HUES6 (cell line): ENCODE results near the gene ATP5PO.
A peak's percentile ranks its signal among the peaks of the same experiment; 100 is the strongest.

Experiments
- H3K27ac ChIP-seq: 2 replicates; pipeline ENCODE4 v1.7.0; 2013; ENCODE audit warnings: low read depth, mild to moderate bottlenecking, low read length, inconsistent platforms
- H3K27me3 ChIP-seq: 2 replicates; pipeline ENCODE4 v1.6.1; 2013; ENCODE audit warnings: low read length; ENCODE audit not compliant: control insufficient read depth, insufficient read depth
- H3K36me3 ChIP-seq: 2 replicates; pipeline ENCODE4 v1.6.1; 2013; ENCODE audit warnings: low read length; ENCODE audit not compliant: control insufficient read depth, insufficient read depth
- H3K4me1 ChIP-seq: 2 replicates; pipeline ENCODE4 v1.6.1; 2013; ENCODE audit warnings: low read length; ENCODE audit not compliant: control insufficient read depth, insufficient read depth
- H3K4me3 ChIP-seq: 2 replicates; pipeline ENCODE4 v1.5.1; 2013; ENCODE audit warnings: low read depth, low read length
- H3K9ac ChIP-seq: one replicate; pipeline ENCODE4 v1.6.1; 2013; ENCODE audit warnings: mild to moderate bottlenecking, low read length
- H3K9me3 ChIP-seq: 2 replicates; pipeline ENCODE4 v1.6.1; 2013; ENCODE audit warnings: low read depth, low read length; ENCODE audit not compliant: control insufficient read depth, insufficient read depth

Gene ATP5PO

DNA sequence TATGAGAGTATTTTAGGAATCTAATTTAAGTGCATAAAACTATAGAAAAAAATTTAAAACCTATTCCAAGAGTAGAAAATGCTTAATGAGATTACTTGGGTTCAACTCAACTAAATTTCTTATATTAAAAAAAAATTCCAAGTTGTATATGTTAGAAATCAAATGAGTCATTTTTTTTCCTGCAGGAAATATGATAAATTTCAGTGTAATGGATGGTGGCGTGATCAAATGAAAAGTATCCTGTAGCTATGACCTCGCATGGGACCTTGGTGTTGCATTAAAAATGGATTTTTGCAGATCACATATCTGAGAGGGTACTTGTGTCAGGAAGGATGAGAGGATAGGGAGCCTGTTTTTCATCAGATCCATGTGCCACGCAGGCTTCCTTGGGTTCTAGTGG, 17.9 kb downstream of the ATP5PO start:
- Histone ChIP-seq H3K36me3 (peaks cover 10% of the 10 kb centered on the region), H3K27me3 (no peaks in the 10 kb centered on the region), H3K27ac (no peak overlapping the region), H3K4me3 (no peak overlapping the region), H3K9ac (no peak overlapping the region), H3K4me1 (peaks cover 9% of the 10 kb centered on the region), H3K9me3 (no peaks in the 10 kb centered on the region)

DNA sequence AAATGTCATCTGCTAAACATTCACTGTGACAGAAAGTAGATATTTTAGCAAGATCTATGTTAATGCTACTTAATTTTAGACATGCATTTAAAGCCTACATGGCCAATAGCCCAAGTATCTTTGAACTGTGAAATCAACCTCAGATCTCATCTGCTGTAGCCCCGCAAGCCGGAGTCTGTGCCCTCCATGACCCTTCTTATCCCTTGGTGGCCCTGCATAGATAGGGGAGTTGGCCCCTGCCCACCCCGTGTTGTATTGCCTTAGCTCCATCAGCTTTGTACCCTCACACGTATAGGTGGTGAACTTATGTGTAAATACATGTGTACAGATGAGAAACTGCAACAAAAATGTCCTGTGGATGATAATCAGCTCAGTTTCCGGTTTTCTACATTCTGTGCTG, 18.5 kb downstream of the ATP5PO start:
- Histone ChIP-seq H3K9me3 (no peaks in the 10 kb centered on the region), H3K27ac (no peak overlapping the region), H3K36me3 (peaks cover 4% of the 10 kb centered on the region; the same call in 1 of the 2 replicates), H3K9ac (no peak overlapping the region), H3K27me3 (no peaks in the 10 kb centered on the region), H3K4me3 (no peak overlapping the region), H3K4me1 (peaks cover 15% of the 10 kb centered on the region)

DNA sequence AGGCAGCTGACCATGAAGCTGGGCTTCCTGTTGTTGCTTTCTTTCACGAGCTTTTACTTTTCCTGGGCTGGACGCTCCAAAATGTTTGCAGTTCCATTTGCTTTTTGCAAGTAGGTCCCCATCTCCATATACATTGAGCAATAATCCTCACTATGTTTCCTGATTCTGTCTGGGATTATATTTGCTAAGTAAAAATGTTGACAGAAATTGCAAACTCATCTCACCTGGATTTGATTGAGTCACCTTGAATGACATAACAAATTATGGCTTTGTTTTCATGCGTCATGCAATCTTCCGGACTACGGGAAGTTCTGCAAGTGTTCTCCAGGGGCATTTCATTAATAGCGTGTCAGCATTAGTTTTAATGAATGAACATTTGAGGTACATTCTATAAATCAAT, 18.9 kb downstream of the ATP5PO start:
- Histone ChIP-seq H3K27ac (no peak overlapping the region), H3K4me1 (peaks cover 17% of the 10 kb centered on the region), H3K9ac (no peak overlapping the region), H3K9me3 (no peaks in the 10 kb centered on the region), H3K27me3 (no peaks in the 10 kb centered on the region), H3K4me3 (no peak overlapping the region), H3K36me3 (peaks cover 4% of the 10 kb centered on the region; the same call in 1 of the 2 replicates)

DNA sequence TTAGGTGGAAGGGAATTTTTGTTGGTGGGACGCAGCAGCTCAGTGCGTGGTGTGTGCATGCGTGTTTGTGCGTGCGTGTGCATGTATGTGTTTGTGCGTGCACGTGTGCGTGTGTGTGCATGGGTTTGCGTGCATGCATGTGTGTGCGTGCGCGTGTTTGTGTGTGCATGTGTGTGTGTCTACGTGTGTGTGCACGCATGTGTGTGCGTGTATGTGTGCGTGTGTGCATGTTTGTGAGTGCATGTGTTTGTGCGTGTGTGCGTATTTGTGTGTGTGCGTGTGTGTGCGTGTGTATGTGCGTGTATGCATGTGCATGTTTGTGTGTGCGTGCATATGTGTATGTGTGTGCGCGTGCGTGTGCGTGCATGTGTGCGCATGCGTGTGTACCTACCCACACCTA, 20.2 kb downstream of the ATP5PO start:
- Histone ChIP-seq H3K27me3 (no peaks in the 10 kb centered on the region), H3K4me3 (peak overlapping the region; percentile 47), H3K4me1 (peaks cover 17% of the 10 kb centered on the region), H3K36me3 (no peaks in the 10 kb centered on the region), H3K9me3 (no peaks in the 10 kb centered on the region), H3K27ac (no peak overlapping the region), H3K9ac (no peak overlapping the region)

DNA sequence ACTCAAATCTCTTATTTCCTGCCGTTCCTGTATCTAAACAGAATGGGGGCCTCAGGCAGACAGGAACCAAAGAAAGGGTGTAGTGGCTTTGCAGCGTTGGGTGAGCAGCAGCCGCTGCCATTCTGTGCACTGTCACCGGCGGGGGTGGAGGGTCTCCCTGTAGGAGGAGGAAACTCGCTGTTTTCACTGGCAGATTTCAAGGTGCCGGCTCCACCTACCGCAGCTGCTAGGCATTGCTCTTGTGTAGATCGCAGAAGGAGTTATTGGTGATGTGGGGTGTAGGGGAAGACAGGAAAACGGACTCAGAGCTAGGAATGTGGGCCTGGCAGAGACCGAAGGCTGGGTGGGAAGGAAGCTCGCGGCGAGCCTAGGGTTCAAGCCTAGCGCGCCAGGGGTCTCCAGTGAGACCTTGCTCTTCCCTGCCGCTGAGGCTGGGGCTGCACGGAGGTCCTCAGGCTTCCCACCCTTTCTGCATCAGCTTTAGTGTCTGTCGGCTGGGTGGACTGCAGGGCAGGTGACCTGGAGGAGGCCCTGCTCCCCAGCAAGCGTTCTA, 20.8 kb downstream of the ATP5PO start:
- Histone ChIP-seq H3K9ac (peak overlapping the region; percentile 36), H3K4me3 (peak overlapping the region; percentile 47), H3K27ac (no peak overlapping the region)

DNA sequence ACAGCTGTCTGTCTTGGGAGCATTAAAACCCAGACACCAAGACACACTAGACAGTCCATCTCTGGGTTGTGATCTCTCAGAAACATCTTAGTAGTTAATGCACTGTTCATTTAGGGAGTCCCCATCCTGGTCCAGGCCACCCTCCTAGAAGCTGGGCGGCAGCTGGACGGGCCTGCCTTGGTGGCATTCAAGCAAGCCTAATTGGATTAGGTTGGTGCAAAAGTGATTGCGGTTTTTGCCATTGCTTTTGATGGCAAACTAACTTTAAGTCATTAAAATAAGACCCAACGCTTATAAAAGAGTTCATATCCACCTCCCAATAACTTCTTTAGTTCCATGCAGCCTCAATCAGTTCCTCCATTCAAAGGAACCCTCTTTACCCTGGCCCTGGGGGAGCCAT, 21.7 kb downstream of the ATP5PO start:
- Histone ChIP-seq H3K36me3 (no peaks in the 10 kb centered on the region), H3K27me3 (no peaks in the 10 kb centered on the region), H3K9me3 (no peaks in the 10 kb centered on the region), H3K27ac (no peak overlapping the region), H3K9ac (no peak overlapping the region), H3K4me1 (peaks cover 17% of the 10 kb centered on the region), H3K4me3 (no peak overlapping the region)

More for the DNA sequence above, 20.8 kb downstream of the ATP5PO start:
- Histone ChIP-seq H3K9me3 (no peaks in the 10 kb centered on the region), H3K36me3 (no peaks in the 10 kb centered on the region), H3K4me1 (peaks cover 17% of the 10 kb centered on the region), H3K27me3 (no peaks in the 10 kb centered on the region)

DNA sequence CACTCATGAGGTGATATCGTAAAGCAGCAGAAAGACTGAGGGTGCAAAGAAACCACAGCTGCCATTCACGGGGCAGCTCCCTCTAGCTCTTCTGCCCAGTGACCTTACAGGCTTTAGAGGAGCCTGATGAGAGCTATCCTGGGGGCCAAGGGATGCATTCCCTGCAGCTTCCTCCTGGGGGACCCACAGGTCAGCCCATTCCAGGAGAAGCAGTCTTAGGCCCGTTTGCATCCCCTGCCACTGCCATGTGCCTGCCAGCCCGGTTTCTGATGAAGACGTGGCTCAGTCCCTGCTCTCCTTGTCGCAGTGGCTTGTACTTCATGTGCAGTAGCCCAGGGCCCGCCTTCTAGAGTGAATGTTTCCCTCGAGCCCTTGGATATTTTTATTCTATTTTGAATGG, 22.8 kb downstream of the ATP5PO start:
- Histone ChIP-seq H3K27me3 (no peaks in the 10 kb centered on the region), H3K9me3 (no peaks in the 10 kb centered on the region), H3K36me3 (no peaks in the 10 kb centered on the region), H3K9ac (no peak overlapping the region), H3K27ac (no peak overlapping the region), H3K4me1 (peaks cover 17% of the 10 kb centered on the region), H3K4me3 (no peak overlapping the region)

DNA sequence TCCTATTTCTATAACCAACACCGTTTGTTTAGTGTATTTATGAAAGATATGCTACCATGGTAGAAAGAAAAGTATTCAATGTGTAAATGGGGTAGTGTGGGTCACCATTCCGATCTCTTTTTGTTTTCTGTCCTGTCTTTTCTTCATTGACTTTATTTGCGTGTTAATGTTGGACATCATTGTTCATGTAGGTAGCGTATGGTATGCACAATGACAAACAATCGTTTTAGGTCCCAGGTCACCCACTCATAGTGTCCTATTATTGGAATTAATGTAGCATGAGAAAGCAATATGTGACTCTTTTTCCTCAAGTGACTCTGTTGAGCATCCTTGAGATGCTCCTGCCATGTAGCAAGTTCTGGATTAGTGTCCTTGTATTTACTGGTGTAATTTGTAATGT, 25.4 kb downstream of the ATP5PO start:
- Histone ChIP-seq H3K27ac (no peak overlapping the region), H3K9me3 (no peaks in the 10 kb centered on the region), H3K9ac (no peak overlapping the region), H3K4me1 (peaks cover 12% of the 10 kb centered on the region), H3K4me3 (no peak overlapping the region), H3K27me3 (no peaks in the 10 kb centered on the region), H3K36me3 (no peaks in the 10 kb centered on the region)

DNA sequence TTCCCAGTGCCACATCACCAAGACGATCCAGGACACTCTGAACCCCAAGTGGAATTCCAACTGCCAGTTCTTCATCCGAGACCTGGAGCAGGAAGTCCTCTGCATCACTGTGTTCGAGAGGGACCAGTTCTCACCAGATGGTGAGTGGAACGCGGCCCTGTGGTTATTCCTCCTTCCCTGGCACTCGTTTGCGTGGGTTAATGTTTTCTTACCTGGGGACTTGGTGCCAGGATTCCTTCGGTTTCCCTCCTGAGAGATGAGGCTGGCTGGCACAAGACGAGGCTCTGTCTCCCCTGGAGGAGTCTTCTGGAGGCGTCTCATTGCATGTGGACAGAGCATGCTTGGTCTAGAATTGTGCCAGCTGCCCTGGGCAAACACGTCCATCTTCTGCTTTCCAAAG, 29.3 kb downstream of the ATP5PO start:
- Histone ChIP-seq H3K4me1 (peaks cover 4% of the 10 kb centered on the region), H3K27me3 (no peaks in the 10 kb centered on the region), H3K4me3 (no peak overlapping the region), H3K27ac (no peak overlapping the region), H3K9ac (no peak overlapping the region), H3K36me3 (no peaks in the 10 kb centered on the region), H3K9me3 (no peaks in the 10 kb centered on the region)

DNA sequence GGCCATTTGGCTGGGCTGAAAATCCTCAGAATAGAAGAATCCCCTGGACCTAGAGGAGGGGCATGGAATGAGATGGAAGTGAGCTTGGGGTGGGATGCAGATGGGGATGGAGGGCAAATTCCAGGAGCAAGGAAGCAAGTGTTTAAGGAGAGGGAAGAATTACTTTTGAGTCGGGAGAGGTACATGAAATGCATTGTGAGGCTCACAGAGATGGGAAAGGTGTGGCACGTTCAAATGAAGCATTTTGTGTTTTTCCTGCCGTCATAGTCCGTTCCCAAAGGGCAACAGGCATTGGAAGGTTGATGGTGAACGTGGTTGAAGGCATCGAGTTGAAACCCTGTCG, 30.5 kb downstream of the ATP5PO start:
- H3K9ac ChIP-seq, result no peak overlapping the region
- no peaks in the 10 kb centered on the region for H3K9me3 ChIP-seq
- H3K4me3 ChIP-seq, result no peak overlapping the region
- H3K4me1 ChIP-seq, result peaks cover 4% of the 10 kb centered on the region
- no peak overlapping the region for H3K27ac ChIP-seq
- H3K36me3 ChIP-seq, result no peaks in the 10 kb centered on the region
- no peaks in the 10 kb centered on the region for H3K27me3 ChIP-seq

DNA sequence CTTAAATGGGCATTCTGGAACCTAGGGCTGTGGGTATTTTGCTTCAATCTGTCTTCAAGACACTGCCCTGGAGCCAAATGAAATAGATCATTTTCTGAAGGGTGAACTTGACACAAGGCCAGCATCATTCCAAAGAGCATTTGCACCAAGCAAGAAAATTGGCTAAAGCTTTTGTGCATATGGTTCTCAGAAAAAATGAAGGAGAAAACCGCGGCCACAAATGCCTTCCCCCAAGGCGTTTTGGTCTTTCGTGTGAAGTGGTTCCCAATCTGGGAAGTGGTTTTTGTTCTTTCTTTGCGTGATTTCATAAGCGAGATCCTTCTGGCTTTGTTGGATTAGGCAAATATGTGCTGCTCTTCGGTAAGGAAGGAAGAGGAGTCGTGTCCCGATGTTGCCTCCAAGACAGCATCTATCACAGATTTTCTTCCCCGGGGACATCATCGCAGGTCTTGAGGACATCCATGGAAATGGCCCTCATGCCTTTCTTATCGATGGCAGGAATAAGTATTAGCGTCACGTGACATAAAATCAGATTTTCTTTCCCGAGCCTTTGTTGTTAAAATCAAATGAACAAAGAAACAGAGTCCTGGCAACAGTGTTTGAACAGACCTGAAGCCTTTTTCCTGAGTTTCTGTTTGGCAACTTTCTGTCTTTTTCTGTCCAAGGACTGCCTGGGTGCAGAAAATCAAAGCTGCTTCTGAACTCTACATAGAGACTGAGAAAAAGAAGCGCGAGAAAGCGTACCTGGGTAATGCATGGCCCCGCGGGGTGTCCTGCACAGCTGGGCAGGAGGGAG, 31.0 kb downstream of the ATP5PO start:
- H3K36me3 ChIP-seq, result no peaks in the 10 kb centered on the region
- no peak overlapping the region for H3K27ac ChIP-seq
- H3K9me3 ChIP-seq, result no peaks in the 10 kb centered on the region
- H3K4me3 ChIP-seq, result no peak overlapping the region
- no peaks in the 10 kb centered on the region for H3K27me3 ChIP-seq
- no peak overlapping the region for H3K9ac ChIP-seq
- peaks cover 4% of the 10 kb centered on the region for H3K4me1 ChIP-seq
